Stomach (tissue), 4 donors: ENCODE data around the gene TNNC1.

ENCODE experiments used
- POLR2A ChIP-seq, 4 donors: fragments of 450-650 bp; IDR thresholded peaks; one replicate each; pipeline ENCODE4 v1.6.1; 2016; ENCODE audit warnings: antibody characterized with exemption in 4 of 4, control low read depth in 2 of 4, mild to moderate bottlenecking in 1 of 4, moderate library complexity in 1 of 4
- POLR2AphosphoS5 ChIP-seq, 3 donors: sonication (generic); formaldehyde crosslinking; IDR thresholded peaks; one replicate each; pipeline ENCODE4 v1.6.1; 2016; ENCODE audit warnings: antibody characterized with exemption in 3 of 3
- TF ChIP-seq, protein P1 (sequence below), 7 experiments: fragments of 450-650 bp in 4 of 7; fragments of 200-600 bp in 3 of 7; sonication (generic) in 3 of 7; IDR thresholded peaks; one replicate each; pipeline ENCODE4 v1.5.1; 2016 to 2019; ENCODE audit warnings: antibody characterized with exemption in 7 of 7, control low read depth in 2 of 7, mild to moderate bottlenecking in 1 of 7

DNA sequence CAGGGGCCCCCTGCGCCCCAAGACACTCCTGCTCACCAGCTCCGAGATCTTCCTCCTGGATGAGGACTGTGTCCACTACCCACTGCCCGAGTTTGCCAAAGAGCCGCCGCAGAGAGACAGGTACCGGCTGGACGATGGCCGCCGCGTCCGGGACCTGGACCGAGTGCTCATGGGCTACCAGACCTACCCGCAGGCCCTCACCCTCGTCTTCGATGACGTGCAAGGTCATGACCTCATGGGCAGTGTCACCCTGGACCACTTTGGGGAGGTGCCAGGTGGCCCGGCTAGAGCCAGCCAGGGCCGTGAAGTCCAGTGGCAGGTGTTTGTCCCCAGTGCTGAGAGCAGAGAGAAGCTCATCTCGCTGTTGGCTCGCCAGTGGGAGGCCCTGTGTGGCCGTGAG lies 38.2 kb upstream of the TNNC1 start:
- TF ChIP-seq, protein P1, sequence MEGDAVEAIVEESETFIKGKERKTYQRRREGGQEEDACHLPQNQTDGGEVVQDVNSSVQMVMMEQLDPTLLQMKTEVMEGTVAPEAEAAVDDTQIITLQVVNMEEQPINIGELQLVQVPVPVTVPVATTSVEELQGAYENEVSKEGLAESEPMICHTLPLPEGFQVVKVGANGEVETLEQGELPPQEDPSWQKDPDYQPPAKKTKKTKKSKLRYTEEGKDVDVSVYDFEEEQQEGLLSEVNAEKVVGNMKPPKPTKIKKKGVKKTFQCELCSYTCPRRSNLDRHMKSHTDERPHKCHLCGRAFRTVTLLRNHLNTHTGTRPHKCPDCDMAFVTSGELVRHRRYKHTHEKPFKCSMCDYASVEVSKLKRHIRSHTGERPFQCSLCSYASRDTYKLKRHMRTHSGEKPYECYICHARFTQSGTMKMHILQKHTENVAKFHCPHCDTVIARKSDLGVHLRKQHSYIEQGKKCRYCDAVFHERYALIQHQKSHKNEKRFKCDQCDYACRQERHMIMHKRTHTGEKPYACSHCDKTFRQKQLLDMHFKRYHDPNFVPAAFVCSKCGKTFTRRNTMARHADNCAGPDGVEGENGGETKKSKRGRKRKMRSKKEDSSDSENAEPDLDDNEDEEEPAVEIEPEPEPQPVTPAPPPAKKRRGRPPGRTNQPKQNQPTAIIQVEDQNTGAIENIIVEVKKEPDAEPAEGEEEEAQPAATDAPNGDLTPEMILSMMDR (IDR thresholded peaks at IDR 0.05) = no peak
- TF ChIP-seq POLR2AphosphoS5 (IDR thresholded peaks at IDR 0.05) (no peak), POLR2A (IDR thresholded peaks at IDR 0.05) (no peak)
